ENCODE measurements around the gene LCE2A.
"Not testable (repeated sequence)": the region's sequence is repeated elsewhere in the genome, so short reads cannot be mapped to it uniquely, and the experiment has no call there.

Gene LCE2A, protein sequence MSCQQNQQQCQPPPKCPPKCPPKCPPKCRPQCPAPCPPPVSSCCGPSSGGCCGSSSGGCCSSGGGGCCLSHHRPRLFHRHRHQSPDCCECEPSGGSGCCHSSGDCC

DNA sequence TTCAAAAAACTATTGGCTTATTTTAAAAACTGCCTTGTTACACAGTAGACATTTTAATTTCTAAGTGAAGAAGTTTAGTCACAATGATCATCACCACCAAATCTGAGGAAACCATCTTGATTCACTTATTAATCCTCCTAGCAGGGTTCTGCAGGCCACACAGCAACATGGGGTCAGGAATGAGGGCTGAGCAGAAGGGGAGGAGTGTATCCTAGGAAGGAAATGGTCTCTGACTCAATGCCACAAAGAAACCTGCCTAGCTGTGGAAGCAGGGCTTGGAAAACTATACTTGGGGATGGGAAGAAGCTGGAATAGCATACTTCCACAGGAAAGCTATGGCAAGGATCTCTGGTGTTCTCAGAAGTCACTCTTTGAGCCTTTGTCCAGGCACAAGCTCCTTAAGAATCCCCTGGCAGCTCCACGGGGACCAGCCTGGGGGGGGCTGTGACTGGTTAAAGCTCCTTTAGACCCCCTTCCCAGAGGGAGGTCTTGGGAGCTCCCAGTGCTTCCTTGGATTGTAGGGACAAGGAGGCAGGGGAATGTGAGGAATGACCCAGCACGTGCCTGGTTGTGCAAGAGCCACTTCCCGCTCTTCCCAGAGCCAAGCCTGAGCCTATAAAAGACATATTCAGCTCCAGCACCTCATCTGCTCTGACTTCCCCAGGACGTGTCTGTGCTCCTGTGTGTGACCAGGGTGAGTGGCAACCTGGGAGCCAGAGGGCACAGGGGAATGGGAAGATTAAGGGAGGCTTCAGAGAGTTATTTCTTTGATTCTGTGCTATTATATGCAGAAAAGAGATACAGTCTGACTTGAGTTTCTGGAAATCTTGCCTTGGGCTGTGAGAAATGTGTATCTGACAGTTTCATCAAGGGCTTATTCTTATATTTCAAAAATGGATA lies at the start of gene LCE2A:
Gene LCE2A, plus strand, starts transcription at position 645 of the 900 bp plus-strand sequence. CDS start 557 bp downstream, outside the sequence.
- H3K4me3 ChIP-seq (ENCODE audit: low read depth, low read length): no peak within 1 kb of the TSS
- DNase-seq (ENCODE audit: low read depth): no peak
- no peak for TF ChIP-seq CTCF (conservative IDR thresholded peaks at IDR 0.05; ENCODE audit: low read depth, low read length)

DNA sequence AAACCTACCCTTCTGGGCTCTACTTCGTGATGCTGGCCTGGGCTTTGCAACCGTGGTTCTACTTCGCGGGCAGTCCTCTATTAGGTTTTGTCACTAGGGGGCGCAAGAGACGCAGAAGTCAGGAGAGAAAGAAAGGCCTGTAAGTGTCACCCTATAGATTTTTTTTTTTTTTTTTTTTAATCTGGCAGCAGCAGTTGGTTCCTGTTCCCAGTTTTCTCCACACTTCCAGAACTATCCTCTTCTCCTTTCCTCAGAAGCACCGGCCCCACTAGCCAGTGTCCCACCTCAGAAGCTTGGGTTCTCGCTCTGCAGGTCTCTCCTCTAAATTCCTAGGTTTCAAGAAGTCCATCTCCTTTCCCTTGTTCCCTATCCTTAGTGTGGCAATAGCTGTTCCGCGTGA lies 44.0 kb upstream of the LCE2A start:
- TF ChIP-seq CTCF (conservative IDR thresholded peaks at IDR 0.05; ENCODE audit: low read depth, low read length): peak; percentile 66
- DNase-seq (ENCODE audit: low read depth): peak; percentile 38
- H3K4me3 ChIP-seq (ENCODE audit: low read depth, low read length): no peak overlapping the region

DNA sequence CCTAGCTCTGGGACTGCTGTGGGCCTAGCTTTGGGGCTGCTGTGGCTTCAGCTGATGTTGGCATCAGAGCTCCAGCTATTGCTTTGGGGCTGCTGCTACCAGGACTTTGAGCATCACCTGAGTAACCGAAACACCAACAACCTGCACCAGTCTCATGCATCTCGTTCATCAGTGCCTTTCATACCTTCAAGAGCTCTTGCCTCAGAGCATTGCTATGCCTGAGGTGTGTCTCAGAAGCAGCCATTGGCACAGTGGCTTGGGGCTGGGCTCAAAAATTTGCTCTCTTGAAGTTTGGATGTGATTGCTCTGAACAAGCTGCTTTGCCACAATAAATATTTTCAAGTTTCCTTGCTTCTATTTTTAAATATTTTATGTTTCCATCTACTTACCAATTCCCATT lies 41.7 kb upstream of the LCE2A start:
- no peak overlapping the region for H3K4me3 ChIP-seq (ENCODE audit: low read depth, low read length)
- no peak for TF ChIP-seq CTCF (conservative IDR thresholded peaks at IDR 0.05; ENCODE audit: low read depth, low read length)
- DNase-seq (ENCODE audit: low read depth): no peak

GRCh38 chr1:152657677-152658076 lies 40.5 kb upstream of the LCE2A start:
- H3K4me3 ChIP-seq (ENCODE audit: low read depth, low read length): no peak overlapping the region
- TF ChIP-seq CTCF (conservative IDR thresholded peaks at IDR 0.05; ENCODE audit: low read depth, low read length): no peak
- DNase-seq (ENCODE audit: low read depth): no peak

GRCh38 chr1:152658649-152659048 lies 39.5 kb upstream of the LCE2A start:
- H3K4me3 ChIP-seq (ENCODE audit: low read depth, low read length): no peak overlapping the region
- no peak for TF ChIP-seq CTCF (conservative IDR thresholded peaks at IDR 0.05; ENCODE audit: low read depth, low read length)
- no peak for DNase-seq (ENCODE audit: low read depth)

DNA sequence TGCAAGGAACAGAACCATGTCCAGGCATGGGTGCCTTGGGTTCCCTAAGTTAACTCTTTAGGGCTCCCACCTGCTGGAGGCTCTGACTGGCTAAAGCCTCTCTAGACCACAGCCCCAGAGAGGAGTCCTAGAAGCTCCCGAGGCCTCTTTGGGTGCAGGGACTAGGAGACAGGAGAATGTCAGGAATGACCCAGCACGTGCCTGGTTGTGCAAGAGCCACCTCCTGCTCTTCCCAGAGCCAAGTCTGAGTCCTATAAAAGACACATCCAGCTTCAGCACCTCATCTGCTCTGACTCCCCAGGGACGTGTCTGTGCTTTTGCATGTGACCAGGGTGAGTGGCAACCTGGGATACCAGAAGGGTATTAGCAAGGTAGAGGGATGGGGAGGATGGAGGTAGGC lies 35.0 kb upstream of the LCE2A start, which contains the start of gene LCE2D:
Gene LCE2D, plus strand, starts transcription at position 283 of the 400 bp plus-strand sequence. CDS start 726 bp downstream, outside the sequence.
- no peak for DNase-seq (ENCODE audit: low read depth)
- TF ChIP-seq CTCF (conservative IDR thresholded peaks at IDR 0.05; ENCODE audit: low read depth, low read length): no peak
- no peak within 1 kb of the TSS for H3K4me3 ChIP-seq (ENCODE audit: low read depth, low read length)

DNA sequence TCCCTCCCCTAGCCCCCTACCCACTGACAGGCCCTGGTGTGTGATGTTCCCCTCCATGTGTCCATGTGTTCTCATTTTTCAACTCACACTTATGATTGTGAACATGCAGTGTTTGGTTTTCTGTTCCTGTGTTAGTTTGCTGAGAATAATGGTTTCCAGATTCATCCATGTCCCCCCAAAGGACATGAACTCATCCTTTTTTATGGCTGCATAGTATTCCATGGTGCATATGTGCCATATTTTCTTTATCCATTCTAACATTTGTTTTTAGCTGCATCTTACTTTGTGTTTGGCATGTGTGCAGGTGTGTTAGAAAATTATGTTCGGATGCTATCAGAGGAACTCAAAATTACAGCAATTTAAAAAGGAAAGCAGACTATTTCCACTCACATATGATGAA lies 32.0 kb upstream of the LCE2A start:
- not testable (repeated sequence) for DNase-seq (ENCODE audit: low read depth); H3K4me3 ChIP-seq (ENCODE audit: low read depth, low read length)

Measured in choroid plexus epithelial cell (primary cell).